SK-N-SH (cell line): ENCODE results near the gene TMEM126B. TPM values are rescaled to one million over a fixed set of nuclear protein-coding genes. Genes with fewer than 3 reads are reported as not detected.

Source experiments
- CTCF ChIA-PET: fragments of 300-600, 350-600 bp; formaldehyde crosslinking; extraction: SDS; loops from one replicate; lab custom pipeline; 2021; lab: Yijun Ruan, JAX
- POLR2A ChIA-PET: fragments of 350-600 bp; sonication (Branson Sonifier 250); formaldehyde crosslinking; extraction: SDS; loops from one replicate; lab custom pipeline; 2020; ENCODE audit warnings: antibody characterized with exemption, inconsistent platforms; lab: Yijun Ruan, JAX
- DNase-seq: peaks from one replicate; pipeline ENCODE4 v3.0.0; 2012
- H2AFZ ChIP-seq: fragments of 200-600 bp; sonication (generic); 2 replicates; pipeline ENCODE4 v1.8.1; 2016; ENCODE audit warnings: antibody characterized with exemption, mild to moderate bottlenecking, low read depth
- H3F3A ChIP-seq: fragments of 200-600 bp; sonication (generic); replicated peaks from 2 replicates; pipeline ENCODE3; 2016; ENCODE audit warnings: antibody characterized with exemption, mild to moderate bottlenecking; ENCODE audit not compliant: insufficient read depth
- H3K27ac ChIP-seq, 2 experiments: fragments of 200-500 bp in 1 of 2; fragments of 200-600 bp in 1 of 2; sonication (Bioruptor generic) in 1 of 2; sonication (generic), shearing (Covaris generic) in 1 of 2; 2 replicates each; pipeline versions ENCODE4 v1.5.1 to v1.6.1; 2014 to 2016; ENCODE audit warnings: low read depth in 2 of 2, inconsistent platforms in 1 of 2, low read length in 1 of 2, mild to moderate bottlenecking in 1 of 2, mixed read lengths in 1 of 2
- H3K27me3 ChIP-seq: fragments of 200-600 bp; sonication (generic), shearing (Covaris generic); 2 replicates; pipeline ENCODE4 v1.6.1; 2016; ENCODE audit warnings: mixed run types; ENCODE audit not compliant: insufficient read depth
- H3K36me3 ChIP-seq, 2 experiments: fragments of 200-500 bp in 1 of 2; fragments of 200-600 bp in 1 of 2; sonication (Bioruptor generic) in 1 of 2; sonication (generic) in 1 of 2; replicated peaks in 1 of 2; 2 replicates each; pipeline versions ENCODE3 to v1.5.1; 2014 to 2016; ENCODE audit warnings: low read length in 1 of 2, mild to moderate bottlenecking in 1 of 2; ENCODE audit not compliant: insufficient read depth in 2 of 2, control insufficient read depth in 1 of 2
- H3K4me1 ChIP-seq, 2 experiments: fragments of 200-500 bp in 1 of 2; fragments of 200-600 bp in 1 of 2; sonication (Bioruptor generic) in 1 of 2; sonication (generic), shearing (Covaris generic) in 1 of 2; 2 replicates each; pipeline versions ENCODE4 v1.5.1 to v1.6.1; 2014 to 2016; ENCODE audit warnings: low read depth in 1 of 2, low read length in 1 of 2, mixed run types in 1 of 2; ENCODE audit not compliant: insufficient read depth in 2 of 2, control insufficient read depth in 1 of 2
- H3K4me2 ChIP-seq: fragments of 200-600 bp; sonication (generic), shearing (Covaris generic); 2 replicates; pipeline ENCODE4 v1.6.1; 2017; ENCODE audit warnings: mixed run types
- H3K4me3 ChIP-seq, 2 experiments: fragments of 200-500 bp in 1 of 2; fragments of 200-600 bp in 1 of 2; sonication (Bioruptor generic) in 1 of 2; sonication (generic), shearing (Covaris generic) in 1 of 2; 2 replicates each; pipeline versions ENCODE4 v1.5.1 to v1.8.1; 2014 to 2016; ENCODE audit warnings: low read depth in 2 of 2, inconsistent platforms in 1 of 2, low read length in 1 of 2, mild to moderate bottlenecking in 1 of 2, mixed read lengths in 1 of 2, moderate library complexity in 1 of 2
- H3K79me2 ChIP-seq: fragments of 200-600 bp; sonication (generic); 2 replicates; pipeline ENCODE4 v1.8.1; 2017; ENCODE audit warnings: mild to moderate bottlenecking; ENCODE audit not compliant: insufficient read depth
- H3K9ac ChIP-seq: fragments of 200-600 bp; sonication (generic); 2 replicates; pipeline ENCODE4 v1.6.1; 2017; ENCODE audit warnings: mixed run types
- H3K9me2 ChIP-seq: fragments of 200-600 bp; sonication (generic); 2 replicates; pipeline ENCODE4 v1.6.1; 2017; ENCODE audit warnings: mixed run types
- H3K9me3 ChIP-seq: fragments of 200-600 bp; sonication (generic); 2 replicates; pipeline ENCODE4 v1.6.1; 2017; ENCODE audit warnings: mixed run types, mild to moderate bottlenecking, moderate library complexity
- H4K20me1 ChIP-seq: fragments of 200-600 bp; sonication (generic); 2 replicates; pipeline ENCODE4 v1.6.1; 2017; ENCODE audit warnings: mild to moderate bottlenecking, mixed run types; ENCODE audit not compliant: insufficient read depth
- CHD2 ChIP-seq: fragments of 150-350 bp; IDR thresholded peaks from 2 replicates; pipeline ENCODE4 v1.6.1; 2018; ENCODE audit warnings: low read length; ENCODE audit not compliant: partially characterized antibody
- ELF1 ChIP-seq: IDR thresholded peaks from 2 replicates; pipeline ENCODE4 v1.4.0; 2012
- EP300 ChIP-seq, 2 experiments: IDR thresholded peaks; 2 replicates each; pipeline versions ENCODE4 v1.4.0 to v1.6.1; 2012; ENCODE audit warnings: borderline replicate concordance in 1 of 2, low read depth in 1 of 2, low read length in 1 of 2
- EZH2phosphoT487 ChIP-seq: fragments of 200-600 bp; sonication (generic); IDR thresholded peaks from 2 replicates; pipeline ENCODE4 v1.6.1; 2017; ENCODE audit warnings: low read depth, mixed run types, mild to moderate bottlenecking, antibody characterized with exemption, moderate library complexity, borderline replicate concordance
- FOSL2 ChIP-seq: IDR thresholded peaks from 2 replicates; pipeline ENCODE4 v1.4.0; 2012; ENCODE audit warnings: low read depth, mild to moderate bottlenecking, moderate library complexity, borderline replicate concordance
- FOXJ3 ChIP-seq: sonication (generic); formaldehyde crosslinking; IDR thresholded peaks from 2 replicates; pipeline ENCODE4 v1.5.1; 2020; ENCODE audit warnings: mild to moderate bottlenecking, missing genetic modification reagents
- FOXM1 ChIP-seq: IDR thresholded peaks from 2 replicates; pipeline ENCODE4 v1.4.0; 2012; ENCODE audit warnings: low read depth, mild to moderate bottlenecking
- GABPA ChIP-seq: IDR thresholded peaks from 2 replicates; pipeline ENCODE4 v1.4.0; 2012; ENCODE audit warnings: low read depth, mild to moderate bottlenecking
- GATA2 ChIP-seq: sonication (generic); formaldehyde crosslinking; IDR thresholded peaks from 2 replicates; pipeline ENCODE4 v1.5.0; 2020; ENCODE audit warnings: mild to moderate bottlenecking, missing genetic modification reagents
- IRF3 ChIP-seq: fragments of 150-350 bp; IDR thresholded peaks from 2 replicates; pipeline ENCODE4 v1.6.1; 2016; ENCODE audit warnings: mild to moderate bottlenecking, low read depth, low read length
- JUND ChIP-seq: IDR thresholded peaks from 2 replicates; pipeline ENCODE4 v1.4.0; 2012
- MAX ChIP-seq: IDR thresholded peaks from 2 replicates; pipeline ENCODE4 v1.4.0; 2012; ENCODE audit warnings: low read depth
- MEF2A ChIP-seq: IDR thresholded peaks from 2 replicates; pipeline ENCODE4 v1.4.0; 2012; ENCODE audit warnings: low read depth, borderline replicate concordance
- NFIC ChIP-seq: IDR thresholded peaks from 2 replicates; pipeline ENCODE4 v1.4.0; 2012; ENCODE audit warnings: borderline replicate concordance
- NRF1 ChIP-seq: IDR thresholded peaks from 2 replicates; pipeline ENCODE4 v1.6.1; 2012; ENCODE audit warnings: low read depth, mild to moderate bottlenecking, low read length
- RCOR1 ChIP-seq: fragments of 150-350 bp; IDR thresholded peaks from 2 replicates; pipeline ENCODE4 v1.6.1; 2017; ENCODE audit warnings: antibody characterized with exemption, low read length
- RFX5 ChIP-seq: IDR thresholded peaks from 2 replicates; pipeline ENCODE4 v1.6.1; 2012; ENCODE audit warnings: mild to moderate bottlenecking, improper control_type of control experiment, low read length
- SMC3 ChIP-seq: IDR thresholded peaks from 2 replicates; pipeline ENCODE4 v1.6.1; 2012; ENCODE audit warnings: low read depth, low read length, improper control_type of control experiment
- TAF1 ChIP-seq: IDR thresholded peaks from 2 replicates; pipeline ENCODE4 v1.6.1; 2012; ENCODE audit warnings: low read depth, mild to moderate bottlenecking, low read length, moderate library complexity, borderline replicate concordance
- TCF12 ChIP-seq: IDR thresholded peaks from 2 replicates; pipeline ENCODE4 v1.4.0; 2012
- TEAD4 ChIP-seq: IDR thresholded peaks from 2 replicates; pipeline ENCODE4 v1.4.0; 2012; ENCODE audit warnings: mild to moderate bottlenecking, borderline replicate concordance; ENCODE audit not compliant: insufficient read depth
- USF2 ChIP-seq: fragments of 150-350 bp; IDR thresholded peaks from 2 replicates; pipeline ENCODE4 v1.6.1; 2017; ENCODE audit warnings: antibody characterized with exemption, low read length, low read depth, borderline replicate concordance
- YY1 ChIP-seq: IDR thresholded peaks from 2 replicates; pipeline ENCODE4 v1.4.0; 2012; ENCODE audit warnings: low read depth, mild to moderate bottlenecking
- ZBTB33 ChIP-seq: IDR thresholded peaks from 2 replicates; pipeline ENCODE4 v1.4.0; 2012; ENCODE audit warnings: low read depth, borderline replicate concordance
- WGBS: methylation state at CpG from one replicate; pipeline ENCODE4 v1.1.6; 2017; ENCODE audit warnings: low lambda C conversion rate; 5-methylcytosine and 5-hydroxymethylcytosine counted together
- polyA plus RNA-seq, 3 experiments: library from polyadenylated mRNA; depleted of rRNA; stranded (reverse); fragments of >200 nt; gene quantifications; 2 replicates each; pipeline ENCODE4 v1.2.3, GENCODE V29; 2012
- TF ChIP-seq, protein P1 (sequence below): IDR thresholded peaks from 2 replicates; pipeline ENCODE4 v1.4.0; 2012; ENCODE audit warnings: low read depth, borderline replicate concordance
- TF ChIP-seq, protein P2 (sequence below): fragments of 200-600 bp; sonication (generic); IDR thresholded peaks from 2 replicates; pipeline ENCODE4 v1.6.1; 2017; ENCODE audit warnings: antibody characterized with exemption, mild to moderate bottlenecking, moderate library complexity

The TMEM126B gene
- 27.7 and 45.0 TPM in 2 replicates for polyA plus RNA-seq (2012; rRNA removed)
- polyA plus RNA-seq (2012; cell fraction: cytosol; rRNA removed), result 53.6 and 68.2 TPM in 2 replicates
- 13.1 and 31.1 TPM in 2 replicates for polyA plus RNA-seq (2012; cell fraction: nucleus; rRNA removed)

DNA sequence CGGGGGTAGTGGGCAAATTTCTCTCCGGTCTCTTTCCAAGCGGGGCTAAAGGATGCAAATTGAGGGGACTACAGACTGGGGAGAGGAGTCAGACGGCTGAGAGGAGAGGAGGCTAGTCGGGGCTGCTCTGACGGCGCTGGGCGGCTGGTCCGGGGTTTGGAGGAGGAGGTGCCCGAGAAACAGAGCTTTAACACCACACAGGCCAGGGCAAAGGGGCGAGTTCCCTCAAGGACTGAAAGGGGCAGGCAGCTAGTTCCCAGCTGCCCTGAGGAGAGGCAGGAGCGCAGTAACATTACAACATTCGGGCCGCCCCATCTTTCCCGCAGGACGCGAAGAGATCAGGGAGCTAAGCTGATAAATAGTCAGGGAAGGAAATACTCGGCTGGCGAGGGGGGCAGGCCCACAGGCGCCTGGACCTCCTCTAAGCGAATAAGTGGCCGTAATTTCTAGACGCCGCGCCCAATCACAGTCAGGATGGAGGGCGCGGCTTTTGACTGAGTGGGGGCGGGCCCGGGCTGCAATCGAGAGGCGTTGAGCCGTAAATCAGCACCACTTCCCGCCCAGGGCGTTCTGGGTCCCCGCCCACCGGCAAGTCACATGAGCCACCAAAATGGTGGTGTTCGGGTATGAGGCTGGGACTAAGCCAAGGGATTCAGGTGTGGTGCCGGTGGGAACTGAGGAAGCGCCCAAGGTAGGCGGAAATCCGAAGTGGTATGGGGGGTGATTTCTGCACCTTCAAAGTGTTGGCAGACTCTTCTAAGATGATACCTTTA lies at the start of gene TMEM126B:
TMEM126B (plus strand) TSS at position 596 of the 773 bp plus-strand sequence; CDS start at position 611, 15 bp downstream.
- H3K9me2 ChIP-seq, result no peaks in the 10 kb centered on the region
- peak within 1 kb of the TSS; percentile 67 for H3K9ac ChIP-seq
- WGBS, result under 1% methylated on average over 37 of the region's 41 CpGs
- TF ChIP-seq MEF2A (no peak), CHD2 (no peak), GATA2 (CRISPR knock-in tag) (no peak), USF2 (peak; percentile 73), ELF1 (peak; percentile 54; the same call in 1 of the 2 replicates), NRF1 (no peak), SMC3 (no peak), TAF1 (peak; percentile 60), MAX (peak; percentile 72), YY1 (peak; percentile 91), JUND (no peak), TCF12 (no peak; the same call in 1 of the 2 replicates), TEAD4 (no peak), RCOR1 (peak; percentile 44; the same call in 1 of the 2 replicates), EZH2phosphoT487 (no peak), EP300 (IDR thresholded peaks at IDR 0.05; ENCODE audit: borderline replicate concordance in 1 of 2, low read depth in 1 of 2, low read length in 1 of 2) (no peak; a peak in 1 of 4 replicates), RFX5 (no peak), IRF3 (no peak), GABPA (peak; percentile 48), FOXJ3 (no peak), FOSL2 (no peak), NFIC (peak; percentile 64; the same call in 1 of the 2 replicates), ZBTB33 (no peak), FOXM1 (no peak)
- TF ChIP-seq, protein P1, sequence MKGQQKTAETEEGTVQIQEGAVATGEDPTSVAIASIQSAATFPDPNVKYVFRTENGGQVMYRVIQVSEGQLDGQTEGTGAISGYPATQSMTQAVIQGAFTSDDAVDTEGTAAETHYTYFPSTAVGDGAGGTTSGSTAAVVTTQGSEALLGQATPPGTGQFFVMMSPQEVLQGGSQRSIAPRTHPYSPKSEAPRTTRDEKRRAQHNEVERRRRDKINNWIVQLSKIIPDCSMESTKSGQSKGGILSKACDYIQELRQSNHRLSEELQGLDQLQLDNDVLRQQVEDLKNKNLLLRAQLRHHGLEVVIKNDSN, result peak; percentile 92
- TF ChIP-seq, protein P2, sequence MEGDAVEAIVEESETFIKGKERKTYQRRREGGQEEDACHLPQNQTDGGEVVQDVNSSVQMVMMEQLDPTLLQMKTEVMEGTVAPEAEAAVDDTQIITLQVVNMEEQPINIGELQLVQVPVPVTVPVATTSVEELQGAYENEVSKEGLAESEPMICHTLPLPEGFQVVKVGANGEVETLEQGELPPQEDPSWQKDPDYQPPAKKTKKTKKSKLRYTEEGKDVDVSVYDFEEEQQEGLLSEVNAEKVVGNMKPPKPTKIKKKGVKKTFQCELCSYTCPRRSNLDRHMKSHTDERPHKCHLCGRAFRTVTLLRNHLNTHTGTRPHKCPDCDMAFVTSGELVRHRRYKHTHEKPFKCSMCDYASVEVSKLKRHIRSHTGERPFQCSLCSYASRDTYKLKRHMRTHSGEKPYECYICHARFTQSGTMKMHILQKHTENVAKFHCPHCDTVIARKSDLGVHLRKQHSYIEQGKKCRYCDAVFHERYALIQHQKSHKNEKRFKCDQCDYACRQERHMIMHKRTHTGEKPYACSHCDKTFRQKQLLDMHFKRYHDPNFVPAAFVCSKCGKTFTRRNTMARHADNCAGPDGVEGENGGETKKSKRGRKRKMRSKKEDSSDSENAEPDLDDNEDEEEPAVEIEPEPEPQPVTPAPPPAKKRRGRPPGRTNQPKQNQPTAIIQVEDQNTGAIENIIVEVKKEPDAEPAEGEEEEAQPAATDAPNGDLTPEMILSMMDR, result no peak

More for the DNA sequence above, at the start of gene TMEM126B:
- H3F3A ChIP-seq, result no peaks in the 10 kb centered on the region
- peak within 1 kb of the TSS; percentile 82 for H3K4me2 ChIP-seq
- DNase-seq, result peak; percentile 84
- POLR2A ChIA-PET, result interaction anchor here (0.7 to 2.0 kb wide), 4 partner anchors 19 to 36 kb away, joined by 3 to 16 read pairs (median 10); partner anchors contain the start of genes CREBZF and TMEM126A
- peak within 1 kb of the TSS; percentile 78 for H2AFZ ChIP-seq
- no peaks in the 10 kb centered on the region for H3K27me3 ChIP-seq
- H3K9me3 ChIP-seq, result no peaks in the 10 kb centered on the region
- H3K27ac ChIP-seq, result peak within 1 kb of the TSS; percentile 68 to 84
- peaks cover 0 to 3% of the 10 kb centered on the region in 2 experiments; a peak in 3 of 4 replicates for H3K4me1 ChIP-seq
- no peaks in the 10 kb centered on the region for H4K20me1 ChIP-seq
- peaks cover 44% of the 10 kb centered on the region for H3K79me2 ChIP-seq
- CTCF ChIA-PET, result interaction anchor here (1.0 to 1.8 kb wide), 3 partner anchors 32 to 227 kb away, joined by 3 to 4 read pairs (median 3); partner anchors contain the start of gene CCDC83
- peak within 1 kb of the TSS; percentile 72 to 87 for H3K4me3 ChIP-seq
- peaks cover 10 to 11% of the 10 kb centered on the region in 2 experiments for H3K36me3 ChIP-seq
